Effector memory CD4-positive, alpha-beta T cell (primary cell): Measurements from ENCODE around the gene UNC80.

Source experiments
- DNase-seq, 3 donors: peaks; one replicate each; pipeline ENCODE4 v3.0.0-alpha.2; 2020
- H3K27ac ChIP-seq: 2 replicates; pipeline ENCODE4 v1.7.0; 2013; ENCODE audit warnings: mild to moderate bottlenecking, low read length, moderate library complexity; ENCODE audit not compliant: insufficient read depth, poor library complexity, severe bottlenecking
- H3K27me3 ChIP-seq: replicated peaks from 2 replicates; pipeline ENCODE4 v1.7.0; 2013; ENCODE audit warnings: mild to moderate bottlenecking, low read length; ENCODE audit not compliant: insufficient read depth, control insufficient read depth, poor library complexity, severe bottlenecking
- H3K36me3 ChIP-seq: 2 replicates; pipeline ENCODE4 v1.7.0; 2013; ENCODE audit warnings: mild to moderate bottlenecking, low read length, moderate library complexity; ENCODE audit not compliant: control insufficient read depth, insufficient read depth
- H3K4me1 ChIP-seq: 2 replicates; pipeline ENCODE4 v1.7.0; 2013; ENCODE audit warnings: low read length, mild to moderate bottlenecking; ENCODE audit not compliant: control insufficient read depth, insufficient read depth, poor library complexity, severe bottlenecking
- H3K4me3 ChIP-seq: 2 replicates; pipeline ENCODE4 v1.7.0; 2013; ENCODE audit warnings: low read length, low read depth, mild to moderate bottlenecking; ENCODE audit not compliant: insufficient read depth, poor library complexity, severe bottlenecking
- H3K9me3 ChIP-seq: 2 replicates; pipeline ENCODE4 v1.7.0; 2013; ENCODE audit warnings: mild to moderate bottlenecking, low read length, moderate library complexity; ENCODE audit not compliant: control insufficient read depth

UNC80 gene

DNA sequence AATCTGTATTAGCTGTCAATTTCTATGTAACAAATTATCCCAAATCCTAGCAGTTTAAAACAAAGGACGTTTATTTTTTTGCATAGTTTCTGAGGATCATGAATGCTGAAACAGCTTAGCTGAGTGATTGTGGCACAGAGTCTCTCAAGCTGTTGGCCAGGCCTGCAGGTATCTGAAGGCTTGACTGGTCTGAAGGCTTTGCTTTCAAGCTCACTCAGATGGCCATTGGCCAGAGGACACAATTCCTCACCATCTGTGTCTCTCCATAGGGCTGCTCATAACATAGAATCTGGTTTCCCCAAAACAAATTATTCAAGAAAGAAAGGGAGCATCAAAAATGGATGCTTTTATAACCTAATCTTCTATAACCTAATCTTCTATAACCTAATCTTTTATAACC lies 33.7 kb downstream of the UNC80 start:
- Histone ChIP-seq H3K4me3 (no peak overlapping the region), H3K27ac (no peak overlapping the region), H3K27me3 (no peaks in the 10 kb centered on the region), H3K36me3 (no peaks in the 10 kb centered on the region), H3K4me1 (no peaks in the 10 kb centered on the region), H3K9me3 (no peaks in the 10 kb centered on the region)
- no peak for DNase-seq

DNA sequence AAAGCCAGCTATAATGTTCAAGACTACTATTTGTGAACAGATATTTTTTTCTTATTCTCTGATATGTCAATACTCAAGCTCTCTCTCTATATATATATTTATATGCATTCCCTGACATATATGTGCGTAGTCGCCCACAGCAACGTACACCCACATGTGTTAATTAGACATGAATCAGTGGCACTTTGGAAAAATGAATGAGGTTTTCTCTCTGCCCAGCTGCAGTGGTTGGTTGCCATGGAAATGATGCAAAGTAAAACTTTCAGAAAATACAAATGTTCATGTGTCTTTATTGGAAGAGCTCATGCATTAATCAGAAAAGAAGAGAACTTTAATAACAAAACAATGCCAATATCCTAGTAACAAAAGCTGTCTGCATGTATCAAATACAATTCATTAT lies 34.7 kb downstream of the UNC80 start:
- DNase-seq: no peak
- Histone ChIP-seq H3K36me3 (no peaks in the 10 kb centered on the region), H3K4me1 (no peaks in the 10 kb centered on the region), H3K27me3 (no peaks in the 10 kb centered on the region), H3K4me3 (no peak overlapping the region), H3K27ac (no peak overlapping the region), H3K9me3 (no peaks in the 10 kb centered on the region)

DNA sequence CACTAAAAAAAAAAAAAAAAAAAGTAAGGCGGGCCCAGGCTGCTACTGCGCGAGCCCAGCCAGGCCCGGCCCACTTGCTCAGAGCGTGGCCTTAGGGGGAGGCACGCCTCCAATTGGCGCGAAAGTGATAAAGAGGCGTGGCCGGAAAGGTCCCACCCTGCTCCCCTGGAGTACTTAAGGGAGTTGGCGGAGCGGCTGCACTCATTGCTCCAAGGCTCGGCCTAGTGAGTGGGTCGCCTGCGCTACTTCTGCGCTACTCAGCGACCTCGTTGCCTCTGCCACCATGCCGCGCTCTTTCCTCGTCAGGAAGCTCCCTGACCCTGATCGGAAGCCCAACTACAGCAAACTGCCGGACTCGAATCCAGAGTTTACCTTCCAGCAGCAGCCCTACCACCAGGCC lies 36.9 kb downstream of the UNC80 start:
- H3K36me3 ChIP-seq: no peaks in the 10 kb centered on the region
- H3K9me3 ChIP-seq: no peaks in the 10 kb centered on the region
- no peaks in the 10 kb centered on the region for H3K27me3 ChIP-seq
- H3K4me1 ChIP-seq: no peaks in the 10 kb centered on the region
- H3K27ac ChIP-seq: no peak overlapping the region
- DNase-seq: no peak
- H3K4me3 ChIP-seq: no peak overlapping the region

DNA sequence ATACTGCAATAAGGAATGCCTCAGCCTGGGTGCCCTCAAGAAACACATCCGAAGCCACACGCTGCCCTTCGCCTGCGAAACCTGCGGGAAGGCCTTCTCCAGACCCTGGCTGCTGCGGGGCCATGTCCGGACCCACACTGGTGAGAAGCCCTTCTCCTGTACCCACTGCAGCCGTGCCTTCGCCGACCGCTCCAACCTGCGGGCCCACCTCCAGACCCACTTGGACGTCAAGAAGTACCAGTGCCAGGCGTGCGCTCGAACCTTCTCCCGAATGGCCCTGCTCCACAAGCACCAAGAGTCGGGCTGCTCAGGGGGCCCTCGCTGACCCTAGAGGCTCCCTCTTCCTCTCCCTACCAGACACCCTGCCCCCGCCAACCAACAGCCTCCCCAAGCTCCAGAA lies 37.6 kb downstream of the UNC80 start:
- H3K9me3 ChIP-seq: no peaks in the 10 kb centered on the region
- H3K36me3 ChIP-seq: no peaks in the 10 kb centered on the region
- H3K4me1 ChIP-seq: no peaks in the 10 kb centered on the region
- no peak overlapping the region for H3K4me3 ChIP-seq
- no peaks in the 10 kb centered on the region for H3K27me3 ChIP-seq
- no peak overlapping the region for H3K27ac ChIP-seq
- no peak for DNase-seq

DNA sequence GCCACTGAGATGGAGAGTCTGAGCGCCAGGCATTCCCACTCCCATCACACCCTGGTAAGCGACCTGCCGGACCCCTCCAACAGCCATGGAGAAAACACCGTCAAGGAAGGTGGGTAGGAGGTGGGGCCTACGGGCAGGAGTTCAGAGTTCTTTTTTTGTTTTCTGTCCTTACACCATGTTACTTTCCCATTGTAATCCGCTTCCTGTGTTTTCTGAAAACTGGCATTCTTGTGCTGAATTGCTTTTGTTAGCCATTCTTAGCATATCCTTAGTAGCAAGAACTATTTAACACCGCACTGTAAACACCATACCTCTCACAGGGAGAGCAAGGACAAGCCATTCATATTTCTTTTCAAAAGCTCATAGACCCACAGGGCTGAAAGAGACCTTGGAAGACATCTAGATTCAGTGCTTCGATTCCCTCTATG lies 46.2 kb downstream of the UNC80 start:
- Histone ChIP-seq H3K27ac (no peak overlapping the region), H3K4me3 (no peak overlapping the region), H3K27me3 (no peaks in the 10 kb centered on the region), H3K9me3 (no peaks in the 10 kb centered on the region), H3K4me1 (no peaks in the 10 kb centered on the region), H3K36me3 (no peaks in the 10 kb centered on the region)
- DNase-seq: no peak

DNA sequence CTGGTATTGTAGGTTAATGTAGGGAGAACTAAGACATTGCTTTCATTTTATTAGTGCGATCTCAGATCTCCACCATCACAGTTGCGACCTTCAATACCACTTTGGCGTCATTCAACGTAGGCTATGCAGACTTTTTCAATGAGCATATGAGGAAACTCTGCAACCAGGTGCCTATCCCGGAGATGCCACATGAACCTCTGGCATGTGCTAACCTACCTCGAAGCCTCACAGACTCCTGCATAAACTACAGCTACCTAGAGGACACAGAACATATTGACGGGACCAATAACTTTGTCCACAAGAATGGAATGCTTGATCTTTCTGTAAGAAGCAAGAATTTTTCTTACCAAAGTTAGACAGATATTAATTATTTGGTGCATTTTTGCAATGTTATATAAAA lies 47.3 kb downstream of the UNC80 start:
- no peaks in the 10 kb centered on the region for H3K9me3 ChIP-seq
- no peak overlapping the region for H3K4me3 ChIP-seq
- no peaks in the 10 kb centered on the region for H3K36me3 ChIP-seq
- H3K27ac ChIP-seq: no peak overlapping the region
- no peak for DNase-seq
- no peaks in the 10 kb centered on the region for H3K27me3 ChIP-seq
- no peaks in the 10 kb centered on the region for H3K4me1 ChIP-seq

DNA sequence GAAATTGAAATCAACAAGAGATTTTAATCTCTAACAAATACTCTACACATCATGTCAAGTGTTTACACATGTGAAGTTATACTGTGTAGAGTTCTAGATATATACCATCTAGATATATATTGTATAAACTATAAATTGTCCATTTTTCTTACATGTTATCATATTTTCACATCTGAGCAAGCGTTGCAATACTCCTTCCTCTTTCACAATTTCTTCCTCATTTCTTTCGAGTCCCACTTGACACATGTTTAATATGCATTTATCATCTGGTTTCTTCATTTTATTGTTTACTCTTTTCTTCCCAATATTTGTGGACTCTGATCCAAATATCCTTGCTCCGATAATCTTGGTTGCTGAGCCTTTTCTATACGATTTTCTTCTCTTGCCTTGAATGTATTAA lies 50.2 kb downstream of the UNC80 start:
- no peak overlapping the region for H3K4me3 ChIP-seq
- no peaks in the 10 kb centered on the region for H3K27me3 ChIP-seq
- no peak overlapping the region for H3K27ac ChIP-seq
- no peaks in the 10 kb centered on the region for H3K9me3 ChIP-seq
- H3K36me3 ChIP-seq: no peaks in the 10 kb centered on the region
- DNase-seq: no peak
- no peaks in the 10 kb centered on the region for H3K4me1 ChIP-seq

DNA sequence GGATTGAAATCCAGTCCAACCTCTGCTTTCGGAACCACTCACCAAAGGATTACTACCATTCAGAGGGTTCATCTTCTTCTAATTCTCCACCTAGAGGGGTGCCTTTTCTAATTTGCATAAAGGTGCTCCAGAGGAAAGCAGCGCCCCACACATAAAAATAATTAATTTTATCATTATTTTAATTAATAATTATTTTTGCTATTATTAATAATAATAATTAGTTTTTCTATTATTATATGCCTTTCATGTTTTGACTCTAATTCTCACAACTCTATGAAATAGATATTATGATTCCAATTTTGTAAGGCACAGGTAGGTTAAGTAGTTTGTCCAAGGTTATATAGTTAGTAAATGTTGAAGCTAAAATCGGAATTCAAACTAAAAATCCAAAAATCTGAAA lies 51.9 kb downstream of the UNC80 start:
- no peak for DNase-seq
- H3K4me1 ChIP-seq: no peaks in the 10 kb centered on the region
- no peaks in the 10 kb centered on the region for H3K9me3 ChIP-seq
- no peaks in the 10 kb centered on the region for H3K27me3 ChIP-seq
- H3K36me3 ChIP-seq: no peaks in the 10 kb centered on the region
- no peak overlapping the region for H3K4me3 ChIP-seq
- no peak overlapping the region for H3K27ac ChIP-seq

DNA sequence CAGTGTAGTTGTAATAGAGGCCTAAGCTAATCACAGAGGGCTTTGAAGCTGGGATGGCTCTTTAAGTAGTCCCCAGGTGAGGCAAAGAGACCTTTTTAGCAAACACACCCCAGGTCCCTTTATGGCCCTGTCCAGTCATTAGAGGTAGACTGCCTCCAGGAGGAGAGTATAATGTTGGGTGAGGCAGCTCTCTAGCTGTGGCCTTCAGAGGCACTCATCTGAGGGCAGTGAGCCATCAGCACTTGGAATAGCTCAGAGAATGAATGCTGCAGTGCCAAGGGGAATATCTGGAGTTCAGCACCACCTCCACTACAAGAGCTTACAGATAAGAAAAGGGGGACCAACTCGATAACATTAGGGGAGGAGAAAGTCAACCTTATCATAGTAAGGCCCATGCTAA lies 52.8 kb downstream of the UNC80 start:
- no peaks in the 10 kb centered on the region for H3K36me3 ChIP-seq
- no peaks in the 10 kb centered on the region for H3K27me3 ChIP-seq
- no peaks in the 10 kb centered on the region for H3K9me3 ChIP-seq
- DNase-seq: no peak
- no peak overlapping the region for H3K27ac ChIP-seq
- no peaks in the 10 kb centered on the region for H3K4me1 ChIP-seq
- no peak overlapping the region for H3K4me3 ChIP-seq

DNA sequence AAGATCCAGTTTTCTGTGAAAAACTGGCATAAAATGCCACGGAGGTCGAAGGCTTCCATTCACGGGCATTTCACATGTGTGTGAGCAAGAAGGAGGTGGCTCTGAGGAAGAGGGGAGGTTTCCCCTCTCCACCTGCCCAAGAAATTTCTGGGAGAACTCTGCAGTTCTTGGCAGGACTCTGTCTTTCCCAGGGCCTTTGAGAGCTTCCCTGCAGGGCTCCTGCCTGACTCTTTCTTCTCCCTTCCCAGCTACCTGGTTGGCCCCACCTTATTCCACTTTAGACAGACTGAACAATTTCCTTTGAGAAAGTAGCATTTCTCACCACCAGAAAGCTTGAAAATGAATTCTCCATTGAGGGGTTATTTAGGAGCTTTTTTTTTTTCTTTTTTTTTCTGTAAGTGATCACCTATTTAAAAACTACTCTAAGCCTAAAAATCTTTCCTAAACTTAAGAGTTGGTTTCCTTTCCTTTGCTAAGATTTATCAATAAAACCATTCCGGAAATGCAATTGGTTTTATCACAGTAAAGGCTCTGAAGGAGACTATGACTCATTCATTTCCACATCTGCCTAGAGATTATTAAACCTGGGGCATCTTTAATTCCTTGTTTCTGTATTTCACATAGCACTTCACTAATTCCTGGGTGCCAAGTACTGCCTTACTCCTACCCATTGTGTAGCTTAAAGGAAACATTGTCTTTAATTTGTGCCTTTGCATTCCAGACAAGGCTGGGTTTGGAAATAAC lies 59.3 kb downstream of the UNC80 start:
- DNase-seq: no peak
- no peak overlapping the region for H3K4me3 ChIP-seq
- no peaks in the 10 kb centered on the region for H3K9me3 ChIP-seq
- H3K27ac ChIP-seq: no peak overlapping the region
- H3K36me3 ChIP-seq: no peaks in the 10 kb centered on the region
- no peaks in the 10 kb centered on the region for H3K27me3 ChIP-seq
- H3K4me1 ChIP-seq: no peaks in the 10 kb centered on the region
